GM23248 (cell line): Measurements from ENCODE around the gene AMY2A.

Experiments used
- EZH2 ChIP-seq: fragments of 200-600 bp; sonication (generic); IDR thresholded peaks from 2 replicates; pipeline ENCODE4 v1.6.1; 2018; ENCODE audit warnings: antibody characterized with exemption, mild to moderate bottlenecking; ENCODE audit not compliant: insufficient read depth, poor library complexity, severe bottlenecking
- EZH2phosphoT487 ChIP-seq: fragments of 200-600 bp; sonication (generic); IDR thresholded peaks from 2 replicates; pipeline ENCODE4 v1.6.1; 2018; ENCODE audit warnings: antibody characterized with exemption, moderate library complexity, mild to moderate bottlenecking, low read depth; ENCODE audit not compliant: insufficient read depth

DNA sequence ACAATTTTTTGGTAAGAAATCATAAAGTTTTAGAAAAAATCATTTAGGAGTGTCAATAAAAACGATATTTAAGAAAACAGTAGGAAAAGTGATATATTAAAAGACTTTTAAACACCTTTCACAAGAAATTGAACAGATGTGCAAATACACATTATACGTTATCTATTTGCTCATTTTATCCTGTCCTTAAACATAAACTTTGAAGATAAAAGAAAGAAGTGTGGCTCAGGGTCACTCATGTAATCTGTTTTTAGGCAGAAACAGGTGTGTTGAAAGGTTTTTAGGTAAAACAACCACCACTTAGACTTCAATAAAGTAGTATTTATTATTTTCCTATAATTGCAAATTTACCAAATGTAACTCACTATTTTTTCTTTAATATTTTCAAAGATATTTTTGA lies 32.7 kb upstream of the AMY2A start:
- TF ChIP-seq EZH2phosphoT487 (no peak), EZH2 (no peak)
